GM21390 (cell line): ENCODE data around the gene GLB1L3.
"Not testable (repeated sequence)": the region's sequence is repeated elsewhere in the genome, so short reads cannot be mapped to it uniquely, and the experiment has no call there.

ENCODE experiments used
- ATAC-seq: cut with Tn5 transposase; IDR thresholded peaks from one replicate; pipeline ENCODE4 v1.9.1; 2021; ENCODE audit not compliant: unreplicated experiment

Gene GLB1L3

DNA sequence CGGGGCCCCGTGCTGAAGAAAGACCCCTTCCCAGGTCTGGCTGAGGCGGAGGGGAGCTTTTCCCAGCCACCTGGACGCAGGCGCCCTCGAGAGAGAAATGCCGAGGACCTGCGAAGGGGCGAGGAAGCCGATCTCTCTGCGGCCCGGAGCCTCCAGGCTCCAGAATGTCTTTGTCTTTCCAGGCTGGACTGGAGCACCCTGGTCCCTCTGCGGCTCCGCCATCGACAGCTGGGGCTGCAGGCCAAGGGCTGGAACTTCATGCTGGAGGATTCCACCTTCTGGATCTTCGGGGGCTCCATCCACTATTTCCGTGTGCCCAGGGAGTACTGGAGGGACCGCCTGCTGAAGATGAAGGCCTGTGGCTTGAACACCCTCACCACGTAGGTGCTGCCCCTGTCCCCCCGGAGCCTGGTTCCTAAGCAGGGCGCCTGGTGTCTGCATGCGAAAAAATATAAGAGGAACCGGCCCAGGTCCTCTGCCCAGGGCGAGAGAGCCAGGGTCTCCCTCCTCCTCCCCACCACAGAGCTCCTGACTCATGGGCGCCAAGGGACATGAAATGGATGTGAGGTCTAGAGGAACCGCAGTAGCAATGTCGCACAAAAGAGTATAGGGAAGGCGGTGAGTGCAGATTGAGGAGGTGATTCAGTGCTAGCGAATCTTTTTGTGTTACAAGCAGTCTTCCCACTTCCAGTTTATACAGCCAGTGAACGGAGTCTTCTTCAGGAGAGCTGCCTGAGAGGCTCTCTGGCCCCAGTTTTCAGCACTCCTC is 66.6 kb downstream of the GLB1L3 start:
- no peak for ATAC-seq

DNA sequence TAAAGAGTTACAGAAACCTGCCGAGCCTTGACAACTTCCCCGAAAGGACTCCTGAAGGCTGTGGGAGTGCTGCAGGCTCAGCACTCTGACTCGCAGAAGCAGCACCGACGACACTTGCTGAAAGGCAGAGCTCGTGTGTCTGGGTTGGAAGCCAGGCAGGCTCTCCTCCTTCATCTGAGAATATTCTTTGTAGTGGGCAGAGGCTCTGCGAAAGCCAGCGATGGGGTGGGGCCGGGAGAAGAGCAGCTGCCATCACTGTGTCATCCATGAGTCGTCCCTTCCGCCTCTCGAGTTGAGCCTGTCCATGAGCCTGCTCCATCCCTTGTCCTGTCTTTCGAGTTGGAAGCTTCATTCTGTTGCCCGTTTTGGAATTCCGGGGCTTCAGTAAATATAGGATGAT is 67.5 kb downstream of the GLB1L3 start:
- no peak for ATAC-seq

GRCh38 chr11:134344497-134345236 is 68.5 kb downstream of the GLB1L3 start:
- ATAC-seq: not testable (repeated sequence)

DNA sequence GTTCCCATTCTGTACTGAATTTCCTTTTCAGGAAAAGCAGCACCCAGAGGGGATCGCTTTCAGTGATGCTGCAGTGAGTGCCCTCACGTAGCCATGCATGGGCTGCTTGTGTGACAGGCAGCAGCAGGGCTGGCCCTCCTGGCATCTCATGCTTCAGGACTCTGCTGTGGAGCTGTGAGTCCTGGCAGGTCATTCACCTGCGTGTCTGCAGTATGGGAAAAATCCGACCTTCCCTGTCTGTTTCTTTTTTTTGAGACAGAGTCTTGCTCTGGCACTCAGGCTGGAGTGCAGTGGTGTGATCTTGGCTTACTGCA is 69.0 kb downstream of the GLB1L3 start:
- no peak for ATAC-seq

DNA sequence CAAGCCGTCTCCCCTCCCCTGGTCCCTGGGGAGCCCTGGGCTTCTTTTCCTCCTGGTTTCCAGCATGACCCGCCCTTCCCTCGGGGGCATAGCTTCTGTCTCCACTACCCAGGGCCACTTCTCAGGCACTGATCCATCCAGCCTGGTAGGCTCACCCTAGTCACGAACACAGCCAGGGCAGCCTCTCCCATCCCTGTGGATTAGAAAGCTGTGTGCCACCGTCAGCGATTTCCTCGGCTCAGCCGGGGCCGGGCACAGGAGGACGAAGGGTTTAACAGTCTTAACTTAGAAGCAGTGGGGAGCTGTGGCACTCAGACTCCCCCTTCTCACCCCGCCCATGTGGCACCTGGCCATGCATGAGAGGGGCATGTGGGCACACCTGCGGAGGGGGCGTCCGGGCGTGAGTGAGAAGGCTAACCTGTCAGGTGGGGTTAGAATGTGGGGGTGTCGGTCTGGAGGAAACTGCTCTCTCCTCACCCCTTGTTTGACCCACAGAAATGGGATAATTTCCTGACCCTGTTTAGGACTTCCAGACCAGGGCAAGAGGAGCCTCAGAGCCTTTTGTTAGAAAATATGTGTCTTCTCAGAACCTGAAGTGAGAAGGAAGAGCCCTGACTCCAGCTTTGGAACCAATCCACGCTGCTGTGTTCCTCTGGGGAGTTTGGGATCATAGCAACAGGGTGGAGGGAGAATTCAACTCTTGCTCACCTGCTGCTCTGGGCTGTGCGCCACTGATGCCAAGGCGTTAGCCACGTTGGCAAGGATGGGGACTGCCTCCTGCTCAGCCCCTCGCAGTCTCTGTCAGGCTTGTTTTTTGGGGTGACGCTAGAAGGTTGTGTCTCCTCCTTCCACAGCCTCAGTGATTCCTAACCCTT is 70.2 kb downstream of the GLB1L3 start:
- ATAC-seq: no peak

- no peak for ATAC-seq
These were observed 70.8 kb downstream of the GLB1L3 start for GRCh38 chr11:134346976-134347350.

- ATAC-seq: no peak
These were observed 71.3 kb downstream of the GLB1L3 start for GRCh38 chr11:134347441-134347840.

GRCh38 chr11:134349109-134349801 is 73.1 kb downstream of the GLB1L3 start:
- ATAC-seq: peak; percentile 47

DNA sequence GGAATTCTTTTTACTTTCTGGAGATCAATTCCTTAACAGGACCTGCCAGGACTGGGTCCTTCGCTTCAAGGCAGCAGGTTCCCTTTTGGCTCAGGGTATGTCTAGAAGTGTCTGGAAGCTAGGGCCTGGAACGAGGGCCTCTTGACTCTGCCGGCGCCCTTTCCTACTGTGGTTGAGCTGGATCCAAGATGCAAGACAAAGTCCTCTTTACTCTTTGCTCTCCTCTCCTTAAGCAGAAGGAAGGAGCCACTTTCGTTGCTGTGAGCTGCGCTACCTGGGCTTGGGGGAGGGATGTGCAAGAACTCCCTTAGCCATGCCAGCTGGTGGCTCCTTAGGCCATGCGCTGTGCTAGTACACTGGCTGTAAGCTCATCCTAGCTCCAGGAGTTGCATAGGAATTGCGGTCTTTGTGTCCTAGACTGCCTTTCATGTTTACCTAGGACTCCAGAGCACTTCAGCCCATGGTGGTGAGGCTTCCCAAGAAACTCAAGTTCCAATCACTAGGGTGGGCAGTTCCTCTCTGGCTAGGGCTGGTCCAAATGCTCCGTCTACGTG is 73.7 kb downstream of the GLB1L3 start:
- no peak for ATAC-seq

GRCh38 chr11:134350381-134350780 is 74.2 kb downstream of the GLB1L3 start:
- ATAC-seq: peak; percentile 69

- no peak for ATAC-seq
These were observed 75.9 kb downstream of the GLB1L3 start for GRCh38 chr11:134352111-134352510.

GRCh38 chr11:134355136-134355535 is 79.0 kb downstream of the GLB1L3 start:
- ATAC-seq: no peak

GRCh38 chr11:134355656-134356055 is 79.5 kb downstream of the GLB1L3 start:
- no peak for ATAC-seq

DNA sequence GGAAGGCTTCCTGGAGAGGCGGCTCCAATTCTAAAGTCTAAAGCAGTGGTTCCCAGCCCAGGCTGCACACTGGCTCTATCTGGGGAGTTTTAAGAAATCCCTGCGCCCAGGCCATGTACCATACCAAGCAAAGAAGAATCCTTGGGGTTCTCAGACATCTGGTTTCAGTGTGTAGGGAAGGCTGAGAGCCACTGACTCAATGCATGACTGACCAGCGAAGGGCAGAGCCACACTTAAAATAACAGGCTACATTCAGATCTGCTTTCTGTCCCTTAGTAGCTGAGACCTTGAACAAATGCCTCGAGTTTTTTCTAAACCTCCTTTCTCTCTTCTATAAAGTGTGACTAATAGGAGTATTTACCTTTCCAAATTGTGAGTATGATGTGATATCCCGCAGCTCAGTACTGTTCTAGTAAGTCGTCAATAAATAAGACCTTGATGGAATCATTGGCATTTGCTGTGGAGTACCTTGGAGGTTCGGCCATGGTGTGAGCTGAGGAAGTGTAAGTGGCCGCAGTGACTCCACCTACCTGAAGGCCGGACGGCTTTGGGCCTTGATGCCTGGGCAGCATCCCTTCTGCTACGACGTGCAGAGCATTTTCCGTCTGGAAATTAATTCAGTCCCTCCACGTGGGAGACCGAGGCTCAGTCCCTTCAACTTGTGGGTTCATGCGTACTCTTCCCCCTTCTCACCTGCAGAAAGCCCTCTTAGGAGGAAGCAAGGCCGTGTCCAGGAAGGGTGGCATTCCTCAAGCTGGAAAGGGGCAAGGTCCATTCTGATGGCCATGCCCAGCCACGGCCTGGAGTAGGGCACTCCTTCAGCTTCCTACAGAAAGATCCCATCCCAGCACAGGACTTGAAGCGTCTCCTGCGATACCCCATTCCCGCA is 80.7 kb downstream of the GLB1L3 start:
- ATAC-seq: no peak

DNA sequence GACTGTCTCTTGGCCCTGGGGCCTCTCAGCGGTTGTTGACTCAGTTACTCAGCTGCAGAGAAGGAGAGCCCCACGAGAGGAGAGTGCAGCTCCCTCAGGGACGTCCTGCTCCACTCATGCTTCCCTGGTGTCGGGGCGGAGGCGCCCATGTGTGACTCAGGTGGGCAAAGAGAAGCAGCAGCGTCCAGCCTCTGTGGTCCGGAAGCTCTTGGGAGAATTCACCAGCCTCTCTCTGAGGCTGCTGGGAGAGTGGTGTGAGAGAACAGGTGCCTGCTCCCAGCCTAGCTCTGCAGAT is 81.3 kb downstream of the GLB1L3 start:
- no peak for ATAC-seq

DNA sequence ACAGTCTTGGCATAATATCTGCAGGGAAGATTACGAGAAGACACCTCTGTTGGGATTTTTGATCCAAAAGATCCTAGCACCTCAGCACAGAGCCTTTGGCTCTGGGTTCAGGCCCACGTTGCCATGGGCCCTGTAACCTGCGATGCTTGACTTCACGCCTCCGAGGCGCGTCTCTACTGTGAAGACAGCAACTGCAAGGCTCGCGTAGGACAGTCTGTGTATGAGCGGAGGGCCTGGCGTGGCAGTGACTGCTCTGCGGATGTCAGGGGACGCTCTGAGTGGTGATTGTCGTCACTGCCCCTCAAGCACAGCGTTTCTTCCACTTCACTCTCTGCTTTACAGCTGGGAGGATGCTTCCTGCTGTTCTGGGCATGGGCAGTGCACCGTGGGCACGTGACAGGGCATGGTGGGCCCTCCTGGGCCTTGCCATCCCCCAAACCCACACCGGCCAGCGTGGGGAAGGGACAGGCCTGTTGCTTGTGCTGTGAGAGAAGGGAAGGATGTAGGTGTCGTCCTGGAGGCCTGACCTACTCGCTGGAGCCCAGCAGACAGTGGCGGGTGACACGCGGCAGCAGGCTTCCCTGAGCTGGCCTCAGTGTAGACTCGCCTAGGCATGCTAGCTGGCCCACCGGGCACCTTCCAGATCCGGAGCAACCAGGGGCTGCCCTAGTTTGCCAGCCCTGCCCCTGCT is 82.1 kb downstream of the GLB1L3 start:
- ATAC-seq: no peak

GRCh38 chr11:134358856-134359490 is 82.8 kb downstream of the GLB1L3 start:
- no peak for ATAC-seq

DNA sequence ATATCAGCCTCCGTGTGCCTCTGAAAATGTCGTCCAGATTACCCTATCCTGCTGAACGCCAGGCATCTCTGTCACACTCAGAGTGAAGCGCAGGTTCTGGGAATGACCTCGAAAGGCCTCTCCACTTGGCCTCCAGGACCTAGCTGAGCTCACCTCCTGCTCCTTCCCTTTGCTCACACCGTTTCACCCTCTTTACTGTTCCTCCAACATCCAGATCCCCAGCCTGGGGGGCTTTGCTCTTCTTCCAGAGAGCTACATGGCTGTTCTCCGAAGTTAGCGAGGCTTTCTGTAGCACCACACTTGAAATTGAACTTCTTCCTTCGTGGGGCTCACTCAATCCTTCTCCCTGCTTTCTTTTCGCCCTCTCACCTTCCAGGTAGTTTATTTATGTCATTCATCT is 83.5 kb downstream of the GLB1L3 start:
- no peak for ATAC-seq
